Gastrocnemius medialis (tissue), 4 donors: ENCODE measurements around the gene RAB20. TPM values are rescaled to one million over a fixed set of nuclear protein-coding genes. Genes with fewer than 3 reads are reported as not detected.
A peak's percentile ranks its signal among the peaks of the same experiment; 100 is the strongest.

ENCODE experiments used
- ATAC-seq, 2 donors: fragments of 150-250 bp; one replicate each; pipeline ENCODE4 v1.9.1; 2016
- DNase-seq, 2 donors: peaks; one replicate each; pipeline ENCODE4 v3.0.0-alpha.2; 2019
- H3K27ac ChIP-seq, 4 donors: fragments of 200-600 bp; sonication (generic); 1 replicate in 1 of 4; 2 replicates in 3 of 4; pipeline ENCODE4 v1.5.1; 2016 to 2018; ENCODE audit warnings: mild to moderate bottlenecking in 2 of 4, moderate library complexity in 1 of 4
- H3K27me3 ChIP-seq, 3 donors: fragments of 200-600 bp; sonication (generic) in 2 of 3; 1 replicate in 1 of 3; 2 replicates in 2 of 3; pipeline versions ENCODE4 v1.5.1 to v1.6.0; 2016 to 2019; ENCODE audit warnings: mild to moderate bottlenecking in 1 of 3, moderate library complexity in 1 of 3
- H3K36me3 ChIP-seq, 2 donors: fragments of 200-600 bp; sonication (generic) in 1 of 2; one replicate each; pipeline ENCODE4 v1.5.1; 2017 to 2018
- H3K4me1 ChIP-seq, 2 donors: fragments of 200-600 bp; sonication (generic) in 1 of 2; one replicate each; pipeline ENCODE4 v1.5.1; 2016 to 2017; ENCODE audit warnings: mild to moderate bottlenecking in 2 of 2
- H3K4me3 ChIP-seq, 4 donors: fragments of 200-600 bp; sonication (generic) in 3 of 4; 1 replicate in 1 of 4; 2 replicates in 3 of 4; pipeline ENCODE4 v1.5.1; 2016 to 2019; ENCODE audit warnings: mild to moderate bottlenecking in 2 of 4
- H3K9me3 ChIP-seq, 3 donors: fragments of 200-600 bp; sonication (generic) in 2 of 3; 1 replicate in 1 of 3; 2 replicates in 2 of 3; pipeline ENCODE4 v1.5.1; 2016 to 2019
- CTCF ChIP-seq, 5 experiments: fragments of 450-650 bp in 3 of 5; fragments of 200-600 bp in 2 of 5; sonication (generic) in 2 of 5; IDR thresholded peaks in 4 of 5; conservative IDR thresholded peaks in 1 of 5; 1 replicate in 4 of 5; 2 replicates in 1 of 5; pipeline ENCODE4 v1.5.1; 2016 to 2019; ENCODE audit warnings: antibody characterized with exemption in 5 of 5, mild to moderate bottlenecking in 3 of 5, moderate library complexity in 3 of 5
- POLR2A ChIP-seq, 2 donors: fragments of 450-650 bp; IDR thresholded peaks; one replicate each; pipeline ENCODE4 v1.6.1; 2017; ENCODE audit warnings: antibody characterized with exemption in 2 of 2, mild to moderate bottlenecking in 2 of 2, moderate library complexity in 2 of 2
- in situ Hi-C, 4 donors: fragments of 200-750 bp; cut with MboI; loops; one replicate each; pipeline versions ENCODE4 v1.15.0 to v1.8.0; 2017; ENCODE audit warnings: low sequenced_read_pairs in 4 of 4
- intact Hi-C: fragments of 100-400 bp; cut with DNase I; formaldehyde crosslinking; loops from one replicate; pipeline ENCODE4 v1.15.1; 2023; ENCODE audit warnings: low total_unique reads
- total RNA-seq, 4 donors: library from RNA; depleted of rRNA; stranded (reverse); fragments of >200 nt; gene quantifications; one replicate each; pipeline versions ENCODE4 v1.1.0 to v1.2.3, GENCODE V29; 2016

Gene RAB20
- total RNA-seq, 4 donors from 2014 or later, result 0.31 to 9.1 (median 2.0) TPM

- peak in 1 of 2 donors; percentile 41 for ATAC-seq
- in situ Hi-C loops, result loop anchor here in 1 of 4 donors (10.0 kb wide), 1 partner anchor 121 kb away; no protein-coding TSS in a partner anchor
- intact Hi-C loops, result loop anchor here (5.0 kb wide), 1 partner anchor 118 kb away; no protein-coding TSS in a partner anchor
Observed at GRCh38 chr13:110575322-110576069, 14.0 kb upstream of the RAB20 start.

GRCh38 chr13:110574161-110574560 is 12.6 kb upstream of the RAB20 start:
- in situ Hi-C loops (loop anchor here in 2 of 4 donors (10.0 to 25.0 kb wide), 2 partner anchors 112 to 119 kb away; no protein-coding TSS in a partner anchor), intact Hi-C loops (no loop called here)
- H3K36me3 ChIP-seq, result no peaks in the 10 kb centered on the region
- H3K9me3 ChIP-seq, result no peaks in the 10 kb centered on the region
- H3K27ac ChIP-seq, result no peak overlapping the region
- H3K27me3 ChIP-seq, result peaks cover 0 to 10% (median 4%) of the 10 kb centered on the region in 3 donors
- TF ChIP-seq POLR2A (IDR thresholded peaks at IDR 0.05) (no peak), CTCF (IDR thresholded peaks at IDR 0.05 in 4 of 5, conservative IDR thresholded peaks at IDR 0.05 in 1 of 5) (no peak)
- DNase-seq (no peak), ATAC-seq (no peak)
- no peak overlapping the region for H3K4me3 ChIP-seq
- no peaks in the 10 kb centered on the region for H3K4me1 ChIP-seq

More at GRCh38 chr13:110575322-110576069, 14.0 kb upstream of the RAB20 start:
- Histone ChIP-seq H3K27me3 (peaks cover 0 to 10% (median 4%) of the 10 kb centered on the region in 3 donors), H3K4me3 (no peak overlapping the region), H3K4me1 (no peaks in the 10 kb centered on the region), H3K9me3 (no peaks in the 10 kb centered on the region), H3K36me3 (no peaks in the 10 kb centered on the region), H3K27ac (no peak overlapping the region)
- peak in 1 of 2 donors; percentile 23 for DNase-seq
- TF ChIP-seq CTCF (IDR thresholded peaks at IDR 0.05 in 4 of 5, conservative IDR thresholded peaks at IDR 0.05 in 1 of 5), result no peak

GRCh38 chr13:110572778-110573118 is 11.2 kb upstream of the RAB20 start:
- no peaks in the 10 kb centered on the region for H3K9me3 ChIP-seq

GRCh38 chr13:110571896-110572777 is 10.6 kb upstream of the RAB20 start:
- Histone ChIP-seq H3K9me3 (no peaks in the 10 kb centered on the region), H3K27ac (no peak overlapping the region), H3K36me3 (no peaks in the 10 kb centered on the region), H3K4me1 (no peaks in the 10 kb centered on the region), H3K4me3 (no peak overlapping the region), H3K27me3 (peaks cover 0 to 10% (median 4%) of the 10 kb centered on the region in 3 donors)
- TF ChIP-seq CTCF (IDR thresholded peaks at IDR 0.05 in 4 of 5, conservative IDR thresholded peaks at IDR 0.05 in 1 of 5), result no peak
- TF ChIP-seq POLR2A (IDR thresholded peaks at IDR 0.05), result no peak
- no peak for ATAC-seq
- no peak for DNase-seq
- in situ Hi-C loops, result loop anchor here in 2 of 4 donors (10.0 to 25.0 kb wide), 2 partner anchors 110 to 117 kb away; no protein-coding TSS in a partner anchor
- intact Hi-C loops, result no loop called here

More at GRCh38 chr13:110572778-110573118, 11.2 kb upstream of the RAB20 start:
- no peaks in the 10 kb centered on the region for H3K36me3 ChIP-seq
- DNase-seq (no peak), ATAC-seq (no peak)
- in situ Hi-C loops, result loop anchor here in 2 of 4 donors (10.0 to 25.0 kb wide), 2 partner anchors 110 to 118 kb away; no protein-coding TSS in a partner anchor
- intact Hi-C loops, result no loop called here
- H3K4me1 ChIP-seq, result no peaks in the 10 kb centered on the region
- H3K4me3 ChIP-seq, result no peak overlapping the region
- H3K27me3 ChIP-seq, result peaks cover 0 to 10% (median 4%) of the 10 kb centered on the region in 3 donors
- no peak overlapping the region for H3K27ac ChIP-seq
- TF ChIP-seq CTCF (IDR thresholded peaks at IDR 0.05 in 4 of 5, conservative IDR thresholded peaks at IDR 0.05 in 1 of 5), result no peak
- TF ChIP-seq POLR2A (IDR thresholded peaks at IDR 0.05), result no peak
